ENCODE measurements around the gene PIP5K1C. TPM values are rescaled to one million over a fixed set of nuclear protein-coding genes. Genes with fewer than 3 reads are reported as not detected.

PIP5K1C gene
- total RNA-seq, 1 experiment from 2014 or later = 34.0 TPM

DNA sequence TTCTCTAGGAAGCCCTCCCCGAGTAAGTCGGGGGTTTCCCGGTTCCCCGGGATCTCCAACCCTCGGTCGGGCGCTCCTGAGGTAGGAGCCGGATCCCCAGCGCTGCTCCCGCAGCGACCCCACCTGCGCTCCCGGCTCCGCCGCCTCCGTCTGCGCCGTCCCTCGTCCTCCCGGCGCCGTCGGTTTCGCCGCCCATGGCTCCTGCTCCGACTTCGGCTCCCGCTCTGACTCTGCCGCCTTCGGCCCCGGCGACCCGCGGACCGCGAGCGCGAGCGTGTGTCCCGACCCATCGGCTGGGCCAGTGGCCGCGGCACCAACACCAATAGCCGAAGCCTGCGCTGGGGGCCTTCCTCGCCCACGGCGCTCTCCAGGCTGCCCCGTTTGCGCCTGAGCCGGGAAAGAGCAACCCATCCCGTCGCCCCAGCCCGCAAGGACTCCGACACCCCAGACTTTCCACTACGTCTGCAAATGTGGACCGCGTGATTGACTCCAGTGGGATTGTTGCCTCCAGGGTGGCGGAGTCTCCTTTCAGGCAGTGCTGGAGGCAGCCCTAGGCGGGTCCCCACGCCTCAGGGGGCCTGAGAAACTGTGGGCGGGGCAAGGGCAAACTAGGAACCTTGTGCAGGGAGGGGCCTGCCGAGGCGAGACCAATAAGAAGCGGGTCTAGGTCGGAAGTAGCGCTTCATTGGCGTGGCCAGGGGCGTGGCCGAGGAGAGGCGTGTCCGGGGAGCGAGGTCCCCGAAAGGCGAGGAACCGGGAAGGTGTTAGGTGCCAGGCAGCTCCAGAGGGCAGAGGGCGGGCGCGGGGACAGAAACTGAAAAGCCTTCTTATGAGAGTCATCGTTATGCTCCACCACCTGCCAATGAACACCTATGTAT, 73.6 kb downstream of the PIP5K1C start, which contains the start of gene CACTIN (continued):
- TF ChIP-seq, protein P1, sequence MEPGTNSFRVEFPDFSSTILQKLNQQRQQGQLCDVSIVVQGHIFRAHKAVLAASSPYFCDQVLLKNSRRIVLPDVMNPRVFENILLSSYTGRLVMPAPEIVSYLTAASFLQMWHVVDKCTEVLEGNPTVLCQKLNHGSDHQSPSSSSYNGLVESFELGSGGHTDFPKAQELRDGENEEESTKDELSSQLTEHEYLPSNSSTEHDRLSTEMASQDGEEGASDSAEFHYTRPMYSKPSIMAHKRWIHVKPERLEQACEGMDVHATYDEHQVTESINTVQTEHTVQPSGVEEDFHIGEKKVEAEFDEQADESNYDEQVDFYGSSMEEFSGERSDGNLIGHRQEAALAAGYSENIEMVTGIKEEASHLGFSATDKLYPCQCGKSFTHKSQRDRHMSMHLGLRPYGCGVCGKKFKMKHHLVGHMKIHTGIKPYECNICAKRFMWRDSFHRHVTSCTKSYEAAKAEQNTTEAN (CRISPR knock-in tag; IDR thresholded peaks at IDR 0.05) = no peak
- TF ChIP-seq KAT7 (CRISPR knock-in tag; IDR thresholded peaks at IDR 0.05; ENCODE audit: borderline replicate concordance) (0 out of 2 replicates have a peak, but pooled peaks have one; percentile 84), ETV6 (CRISPR knock-in tag; IDR thresholded peaks at IDR 0.05) (no peak), NFE2L1 (CRISPR knock-in tag; IDR thresholded peaks at IDR 0.05) (no peak), MYBL2 (CRISPR knock-in tag; IDR thresholded peaks at IDR 0.05) (peak; percentile 76; the same call in 1 of the 2 replicates), CREM (CRISPR knock-in tag; IDR thresholded peaks at IDR 0.05) (peak; percentile 75), TEAD1 (CRISPR knock-in tag; IDR thresholded peaks at IDR 0.05) (0 out of 2 replicates have a peak, but pooled peaks have one; percentile 18), NR3C1 (CRISPR knock-in tag; conservative IDR thresholded peaks at IDR 0.05; ENCODE audit: low read depth) (no peak), TEAD4 (CRISPR knock-in tag; IDR thresholded peaks at IDR 0.05) (no peak), NFATC4 (CRISPR knock-in tag; IDR thresholded peaks at IDR 0.05) (no peak), SP1 (CRISPR knock-in tag; conservative IDR thresholded peaks at IDR 0.05) (peak; percentile 100), NR2C2 (CRISPR knock-in tag; IDR thresholded peaks at IDR 0.05) (no peak), CREB1 (CRISPR knock-in tag; IDR thresholded peaks at IDR 0.05) (no peak), ZNF423 (CRISPR knock-in tag; IDR thresholded peaks at IDR 0.05) (no peak), CBFB (CRISPR knock-in tag; IDR thresholded peaks at IDR 0.05; ENCODE audit: low read depth) (no peak), ZNF263 (CRISPR knock-in tag; IDR thresholded peaks at IDR 0.05; ENCODE audit: low read depth) (no peak), ZNF219 (CRISPR knock-in tag; IDR thresholded peaks at IDR 0.05; ENCODE audit: borderline replicate concordance) (no peak)
- TF ChIP-seq, protein P2, sequence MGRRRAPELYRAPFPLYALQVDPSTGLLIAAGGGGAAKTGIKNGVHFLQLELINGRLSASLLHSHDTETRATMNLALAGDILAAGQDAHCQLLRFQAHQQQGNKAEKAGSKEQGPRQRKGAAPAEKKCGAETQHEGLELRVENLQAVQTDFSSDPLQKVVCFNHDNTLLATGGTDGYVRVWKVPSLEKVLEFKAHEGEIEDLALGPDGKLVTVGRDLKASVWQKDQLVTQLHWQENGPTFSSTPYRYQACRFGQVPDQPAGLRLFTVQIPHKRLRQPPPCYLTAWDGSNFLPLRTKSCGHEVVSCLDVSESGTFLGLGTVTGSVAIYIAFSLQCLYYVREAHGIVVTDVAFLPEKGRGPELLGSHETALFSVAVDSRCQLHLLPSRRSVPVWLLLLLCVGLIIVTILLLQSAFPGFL (CRISPR knock-in tag; IDR thresholded peaks at IDR 0.05; ENCODE audit: borderline replicate concordance) = 0 out of 2 replicates have a peak, but pooled peaks have one; percentile 53
- TF ChIP-seq, protein P3, sequence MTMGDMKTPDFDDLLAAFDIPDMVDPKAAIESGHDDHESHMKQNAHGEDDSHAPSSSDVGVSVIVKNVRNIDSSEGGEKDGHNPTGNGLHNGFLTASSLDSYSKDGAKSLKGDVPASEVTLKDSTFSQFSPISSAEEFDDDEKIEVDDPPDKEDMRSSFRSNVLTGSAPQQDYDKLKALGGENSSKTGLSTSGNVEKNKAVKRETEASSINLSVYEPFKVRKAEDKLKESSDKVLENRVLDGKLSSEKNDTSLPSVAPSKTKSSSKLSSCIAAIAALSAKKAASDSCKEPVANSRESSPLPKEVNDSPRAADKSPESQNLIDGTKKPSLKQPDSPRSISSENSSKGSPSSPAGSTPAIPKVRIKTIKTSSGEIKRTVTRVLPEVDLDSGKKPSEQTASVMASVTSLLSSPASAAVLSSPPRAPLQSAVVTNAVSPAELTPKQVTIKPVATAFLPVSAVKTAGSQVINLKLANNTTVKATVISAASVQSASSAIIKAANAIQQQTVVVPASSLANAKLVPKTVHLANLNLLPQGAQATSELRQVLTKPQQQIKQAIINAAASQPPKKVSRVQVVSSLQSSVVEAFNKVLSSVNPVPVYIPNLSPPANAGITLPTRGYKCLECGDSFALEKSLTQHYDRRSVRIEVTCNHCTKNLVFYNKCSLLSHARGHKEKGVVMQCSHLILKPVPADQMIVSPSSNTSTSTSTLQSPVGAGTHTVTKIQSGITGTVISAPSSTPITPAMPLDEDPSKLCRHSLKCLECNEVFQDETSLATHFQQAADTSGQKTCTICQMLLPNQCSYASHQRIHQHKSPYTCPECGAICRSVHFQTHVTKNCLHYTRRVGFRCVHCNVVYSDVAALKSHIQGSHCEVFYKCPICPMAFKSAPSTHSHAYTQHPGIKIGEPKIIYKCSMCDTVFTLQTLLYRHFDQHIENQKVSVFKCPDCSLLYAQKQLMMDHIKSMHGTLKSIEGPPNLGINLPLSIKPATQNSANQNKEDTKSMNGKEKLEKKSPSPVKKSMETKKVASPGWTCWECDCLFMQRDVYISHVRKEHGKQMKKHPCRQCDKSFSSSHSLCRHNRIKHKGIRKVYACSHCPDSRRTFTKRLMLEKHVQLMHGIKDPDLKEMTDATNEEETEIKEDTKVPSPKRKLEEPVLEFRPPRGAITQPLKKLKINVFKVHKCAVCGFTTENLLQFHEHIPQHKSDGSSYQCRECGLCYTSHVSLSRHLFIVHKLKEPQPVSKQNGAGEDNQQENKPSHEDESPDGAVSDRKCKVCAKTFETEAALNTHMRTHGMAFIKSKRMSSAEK (CRISPR knock-in tag; IDR thresholded peaks at IDR 0.05; ENCODE audit: borderline replicate concordance) = no peak
- TF ChIP-seq, protein P4, sequence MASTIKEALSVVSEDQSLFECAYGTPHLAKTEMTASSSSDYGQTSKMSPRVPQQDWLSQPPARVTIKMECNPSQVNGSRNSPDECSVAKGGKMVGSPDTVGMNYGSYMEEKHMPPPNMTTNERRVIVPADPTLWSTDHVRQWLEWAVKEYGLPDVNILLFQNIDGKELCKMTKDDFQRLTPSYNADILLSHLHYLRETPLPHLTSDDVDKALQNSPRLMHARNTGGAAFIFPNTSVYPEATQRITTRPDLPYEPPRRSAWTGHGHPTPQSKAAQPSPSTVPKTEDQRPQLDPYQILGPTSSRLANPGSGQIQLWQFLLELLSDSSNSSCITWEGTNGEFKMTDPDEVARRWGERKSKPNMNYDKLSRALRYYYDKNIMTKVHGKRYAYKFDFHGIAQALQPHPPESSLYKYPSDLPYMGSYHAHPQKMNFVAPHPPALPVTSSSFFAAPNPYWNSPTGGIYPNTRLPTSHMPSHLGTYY (CRISPR knock-in tag; IDR thresholded peaks at IDR 0.05) = no peak
- TF ChIP-seq, protein P5, sequence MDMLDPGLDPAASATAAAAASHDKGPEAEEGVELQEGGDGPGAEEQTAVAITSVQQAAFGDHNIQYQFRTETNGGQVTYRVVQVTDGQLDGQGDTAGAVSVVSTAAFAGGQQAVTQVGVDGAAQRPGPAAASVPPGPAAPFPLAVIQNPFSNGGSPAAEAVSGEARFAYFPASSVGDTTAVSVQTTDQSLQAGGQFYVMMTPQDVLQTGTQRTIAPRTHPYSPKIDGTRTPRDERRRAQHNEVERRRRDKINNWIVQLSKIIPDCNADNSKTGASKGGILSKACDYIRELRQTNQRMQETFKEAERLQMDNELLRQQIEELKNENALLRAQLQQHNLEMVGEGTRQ (CRISPR knock-in tag; IDR thresholded peaks at IDR 0.05) = no peak
- TF ChIP-seq, protein P6, sequence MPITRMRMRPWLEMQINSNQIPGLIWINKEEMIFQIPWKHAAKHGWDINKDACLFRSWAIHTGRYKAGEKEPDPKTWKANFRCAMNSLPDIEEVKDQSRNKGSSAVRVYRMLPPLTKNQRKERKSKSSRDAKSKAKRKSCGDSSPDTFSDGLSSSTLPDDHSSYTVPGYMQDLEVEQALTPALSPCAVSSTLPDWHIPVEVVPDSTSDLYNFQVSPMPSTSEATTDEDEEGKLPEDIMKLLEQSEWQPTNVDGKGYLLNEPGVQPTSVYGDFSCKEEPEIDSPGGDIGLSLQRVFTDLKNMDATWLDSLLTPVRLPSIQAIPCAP (CRISPR knock-in tag; IDR thresholded peaks at IDR 0.05) = no peak
- TF ChIP-seq, protein P7, sequence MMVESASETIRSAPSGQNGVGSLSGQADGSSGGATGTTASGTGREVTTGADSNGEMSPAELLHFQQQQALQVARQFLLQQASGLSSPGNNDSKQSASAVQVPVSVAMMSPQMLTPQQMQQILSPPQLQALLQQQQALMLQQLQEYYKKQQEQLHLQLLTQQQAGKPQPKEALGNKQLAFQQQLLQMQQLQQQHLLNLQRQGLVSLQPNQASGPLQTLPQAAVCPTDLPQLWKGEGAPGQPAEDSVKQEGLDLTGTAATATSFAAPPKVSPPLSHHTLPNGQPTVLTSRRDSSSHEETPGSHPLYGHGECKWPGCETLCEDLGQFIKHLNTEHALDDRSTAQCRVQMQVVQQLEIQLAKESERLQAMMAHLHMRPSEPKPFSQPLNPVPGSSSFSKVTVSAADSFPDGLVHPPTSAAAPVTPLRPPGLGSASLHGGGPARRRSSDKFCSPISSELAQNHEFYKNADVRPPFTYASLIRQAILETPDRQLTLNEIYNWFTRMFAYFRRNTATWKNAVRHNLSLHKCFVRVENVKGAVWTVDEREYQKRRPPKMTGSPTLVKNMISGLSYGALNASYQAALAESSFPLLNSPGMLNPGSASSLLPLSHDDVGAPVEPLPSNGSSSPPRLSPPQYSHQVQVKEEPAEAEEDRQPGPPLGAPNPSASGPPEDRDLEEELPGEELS (CRISPR knock-in tag; IDR thresholded peaks at IDR 0.05) = peak; percentile 46; the same call in 1 of the 2 replicates
- TF ChIP-seq, protein P8, sequence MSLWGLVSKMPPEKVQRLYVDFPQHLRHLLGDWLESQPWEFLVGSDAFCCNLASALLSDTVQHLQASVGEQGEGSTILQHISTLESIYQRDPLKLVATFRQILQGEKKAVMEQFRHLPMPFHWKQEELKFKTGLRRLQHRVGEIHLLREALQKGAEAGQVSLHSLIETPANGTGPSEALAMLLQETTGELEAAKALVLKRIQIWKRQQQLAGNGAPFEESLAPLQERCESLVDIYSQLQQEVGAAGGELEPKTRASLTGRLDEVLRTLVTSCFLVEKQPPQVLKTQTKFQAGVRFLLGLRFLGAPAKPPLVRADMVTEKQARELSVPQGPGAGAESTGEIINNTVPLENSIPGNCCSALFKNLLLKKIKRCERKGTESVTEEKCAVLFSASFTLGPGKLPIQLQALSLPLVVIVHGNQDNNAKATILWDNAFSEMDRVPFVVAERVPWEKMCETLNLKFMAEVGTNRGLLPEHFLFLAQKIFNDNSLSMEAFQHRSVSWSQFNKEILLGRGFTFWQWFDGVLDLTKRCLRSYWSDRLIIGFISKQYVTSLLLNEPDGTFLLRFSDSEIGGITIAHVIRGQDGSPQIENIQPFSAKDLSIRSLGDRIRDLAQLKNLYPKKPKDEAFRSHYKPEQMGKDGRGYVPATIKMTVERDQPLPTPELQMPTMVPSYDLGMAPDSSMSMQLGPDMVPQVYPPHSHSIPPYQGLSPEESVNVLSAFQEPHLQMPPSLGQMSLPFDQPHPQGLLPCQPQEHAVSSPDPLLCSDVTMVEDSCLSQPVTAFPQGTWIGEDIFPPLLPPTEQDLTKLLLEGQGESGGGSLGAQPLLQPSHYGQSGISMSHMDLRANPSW (CRISPR knock-in tag; conservative IDR thresholded peaks at IDR 0.05; ENCODE audit: low read depth) = no peak
